H1 (cell line): ENCODE measurements around the gene KLHL29. TPM values are rescaled to one million over a fixed set of nuclear protein-coding genes. Genes with fewer than 3 reads are reported as not detected.

ENCODE experiments used
- CTCF ChIA-PET: fragments of 300-600 bp; sonication (Branson Sonifier 250); formaldehyde crosslinking; loops from one replicate; lab custom pipeline; 2021; ENCODE audit not compliant: partially characterized antibody; lab: Charles Lee
- POLR2A ChIA-PET: fragments of 300-600 bp; sonication (Branson Sonifier 250); formaldehyde crosslinking; loops from one replicate; lab custom pipeline; 2021; ENCODE audit warnings: inconsistent platforms; ENCODE audit not compliant: partially characterized antibody; lab: Charles Lee
- DNase-seq, 2 experiments: peaks; one replicate each; pipeline versions ENCODE4 v3.0.0 to v3.0.0-alpha.2; 2010 to 2022; ENCODE audit warnings: low spot score in 2 of 2, low read depth in 1 of 2, mixed read lengths in 1 of 2
- FAIRE-seq: peaks from 2 replicates; lab custom pipeline; 2011; peaks lifted over from hg19 to GRCh38; lab: Jason Lieb, UNC
- H2AFZ ChIP-seq: 2 replicates; pipeline ENCODE4 v1.8.1; 2012; ENCODE audit warnings: low read length, inconsistent platforms
- H2AK5ac ChIP-seq: 2 replicates; pipeline ENCODE4 v1.6.1; 2013; ENCODE audit warnings: low read depth, low read length
- H2BK120ac ChIP-seq: replicated peaks from 2 replicates; pipeline ENCODE3; 2013; ENCODE audit warnings: low read depth, low read length, inconsistent platforms
- H2BK12ac ChIP-seq: 2 replicates; pipeline ENCODE4 v1.6.1; 2013; ENCODE audit warnings: low read depth, low read length
- H2BK15ac ChIP-seq: 2 replicates; pipeline ENCODE4 v1.6.1; 2013; ENCODE audit warnings: low read length
- H2BK20ac ChIP-seq: 2 replicates; pipeline ENCODE4 v1.6.1; 2013; ENCODE audit warnings: low read length
- H2BK5ac ChIP-seq: 2 replicates; pipeline ENCODE4 v1.6.1; 2013; ENCODE audit warnings: low read depth, low read length
- H3K14ac ChIP-seq: 2 replicates; pipeline ENCODE4 v1.6.1; 2013; ENCODE audit warnings: inconsistent platforms; ENCODE audit not compliant: insufficient read length
- H3K18ac ChIP-seq: 2 replicates; pipeline ENCODE4 v1.6.1; 2013; ENCODE audit warnings: low read length; ENCODE audit errors: extremely low read depth
- H3K23ac ChIP-seq: 2 replicates; pipeline ENCODE4 v1.6.1; 2013; ENCODE audit warnings: inconsistent platforms; ENCODE audit not compliant: insufficient read length
- H3K23me2 ChIP-seq: 2 replicates; pipeline ENCODE4 v1.6.1; 2013; ENCODE audit warnings: low read depth, low read length
- H3K27ac ChIP-seq: 2 replicates; pipeline ENCODE4 v1.6.1; 2011; ENCODE audit warnings: low read depth, low read length, inconsistent platforms
- H3K27me3 ChIP-seq, 4 experiments: replicated peaks in 1 of 4; 1 replicate in 1 of 4; 2 replicates in 3 of 4; pipeline versions ENCODE4 v1.6.1 to v1.8.1; 2011 to 2013; ENCODE audit warnings: low read length in 3 of 4, mild to moderate bottlenecking in 3 of 4, inconsistent platforms in 2 of 4, mixed read lengths in 2 of 4, moderate library complexity in 1 of 4; ENCODE audit not compliant: control insufficient read depth in 3 of 4, insufficient read depth in 3 of 4; ENCODE audit errors: extremely low read depth in 1 of 4
- H3K36me3 ChIP-seq, 4 experiments: 2 replicates each; pipeline versions ENCODE4 v1.6.1 to v1.8.1; 2011 to 2013; ENCODE audit warnings: mild to moderate bottlenecking in 4 of 4, low read length in 3 of 4, moderate library complexity in 2 of 4, control low read depth in 1 of 4, inconsistent platforms in 1 of 4; ENCODE audit not compliant: insufficient read depth in 4 of 4, control insufficient read depth in 2 of 4
- H3K4ac ChIP-seq: replicated peaks from 2 replicates; pipeline ENCODE3; 2013; ENCODE audit warnings: low read length, low read depth, mixed read lengths, inconsistent platforms; ENCODE audit not compliant: insufficient read length
- H3K4me1 ChIP-seq, 4 experiments: replicated peaks in 1 of 4; 1 replicate in 1 of 4; 2 replicates in 3 of 4; pipeline versions ENCODE4 v1.6.1 to v1.8.1; 2011 to 2013; ENCODE audit warnings: low read length in 3 of 4, inconsistent platforms in 2 of 4, mixed read lengths in 1 of 4; ENCODE audit not compliant: insufficient read depth in 4 of 4, control insufficient read depth in 3 of 4
- H3K4me2 ChIP-seq, 2 experiments: 2 replicates each; pipeline versions ENCODE4 v1.6.1 to v1.8.1; 2011 to 2013; ENCODE audit warnings: low read depth in 2 of 2, low read length in 2 of 2, control low read depth in 1 of 2, inconsistent platforms in 1 of 2, mild to moderate bottlenecking in 1 of 2; ENCODE audit not compliant: insufficient read depth in 1 of 2
- H3K4me3 ChIP-seq, 4 experiments: fragments of 200-600, 300-600 bp in 1 of 4; sonication (generic), shearing (Covaris generic), sonication (Bioruptor Twin) in 1 of 4; 2 replicates each; pipeline versions ENCODE4 v1.5.1 to v1.8.1; 2011 to 2016; ENCODE audit warnings: low read length in 4 of 4, low read depth in 3 of 4, control low read depth in 2 of 4, inconsistent platforms in 2 of 4, mild to moderate bottlenecking in 2 of 4, mixed read lengths in 1 of 4, moderate library complexity in 1 of 4; ENCODE audit not compliant: insufficient read depth in 2 of 4; ENCODE audit errors: extremely low read depth in 1 of 4
- H3K56ac ChIP-seq: replicated peaks from 2 replicates; pipeline ENCODE3; 2013; ENCODE audit warnings: low read depth, mild to moderate bottlenecking, mixed read lengths, low read length, inconsistent platforms; ENCODE audit not compliant: insufficient read length
- H3K79me1 ChIP-seq: 2 replicates; pipeline ENCODE4 v1.6.1; 2013; ENCODE audit warnings: low read depth, low read length, control low read depth
- H3K79me2 ChIP-seq, 2 experiments: 2 replicates each; pipeline versions ENCODE4 v1.6.1 to v1.8.1; 2012 to 2013; ENCODE audit warnings: low read length in 2 of 2, mild to moderate bottlenecking in 2 of 2, inconsistent platforms in 1 of 2; ENCODE audit not compliant: insufficient read depth in 2 of 2, control insufficient read depth in 1 of 2
- H3K9ac ChIP-seq, 4 experiments: replicated peaks in 1 of 4; 1 replicate in 1 of 4; 2 replicates in 3 of 4; pipeline versions ENCODE4 v1.6.1 to v1.8.1; 2011 to 2013; ENCODE audit warnings: low read depth in 3 of 4, low read length in 3 of 4, control low read depth in 2 of 4, mild to moderate bottlenecking in 2 of 4, moderate library complexity in 2 of 4, inconsistent platforms in 1 of 4; ENCODE audit errors: extremely low read depth in 1 of 4
- H3K9me3 ChIP-seq, 2 experiments: 2 replicates each; pipeline versions ENCODE4 v1.6.1 to v1.8.1; 2012 to 2013; ENCODE audit warnings: mild to moderate bottlenecking in 2 of 2, moderate library complexity in 2 of 2, control low read depth in 1 of 2, inconsistent platforms in 1 of 2, low read depth in 1 of 2, low read length in 1 of 2, mixed read lengths in 1 of 2; ENCODE audit not compliant: insufficient read depth in 2 of 2
- H4K20me1 ChIP-seq, 2 experiments: replicated peaks in 1 of 2; 2 replicates each; pipeline versions ENCODE3 to v1.8.1; 2011 to 2013; ENCODE audit warnings: inconsistent platforms in 2 of 2, low read length in 2 of 2, mild to moderate bottlenecking in 1 of 2; ENCODE audit not compliant: insufficient read depth in 2 of 2, control insufficient read depth in 1 of 2
- H4K5ac ChIP-seq: 2 replicates; pipeline ENCODE4 v1.6.1; 2013; ENCODE audit warnings: low read length, low read depth, mixed read lengths, inconsistent platforms; ENCODE audit not compliant: insufficient read length
- H4K8ac ChIP-seq: 2 replicates; pipeline ENCODE4 v1.8.0; 2013; ENCODE audit warnings: mild to moderate bottlenecking, moderate library complexity, low read length, inconsistent platforms; ENCODE audit not compliant: insufficient read depth; ENCODE audit errors: extremely low read depth
- H4K91ac ChIP-seq: replicated peaks from 2 replicates; pipeline ENCODE3; 2013; ENCODE audit warnings: low read length, mixed read lengths, inconsistent platforms; ENCODE audit not compliant: insufficient read length
- CHD2 ChIP-seq: IDR thresholded peaks from 2 replicates; pipeline ENCODE4 v1.6.1; 2012; ENCODE audit warnings: low read length, improper control_type of control experiment
- FOSL1 ChIP-seq: IDR thresholded peaks from 2 replicates; pipeline ENCODE4 v1.6.1; 2011; ENCODE audit warnings: mild to moderate bottlenecking, low read depth, low read length, moderate library complexity; ENCODE audit not compliant: insufficient read depth
- GTF2F1 ChIP-seq: IDR thresholded peaks from 2 replicates; pipeline ENCODE4 v1.6.1; 2012; ENCODE audit warnings: low read depth, low read length, improper control_type of control experiment, borderline replicate concordance
- HDAC2 ChIP-seq, 2 experiments: fragments of 300-600 bp in 1 of 2; sonication (generic) in 1 of 2; IDR thresholded peaks; 2 replicates each; pipeline ENCODE4 v1.6.1; 2011 to 2012; ENCODE audit warnings: low read depth in 2 of 2, low read length in 2 of 2, mild to moderate bottlenecking in 2 of 2, moderate library complexity in 2 of 2, borderline replicate concordance in 1 of 2, inconsistent platforms in 1 of 2
- HDAC6 ChIP-seq: IDR thresholded peaks from one replicate; pipeline ENCODE4 v1.7.1; 2012; ENCODE audit warnings: low read depth, mild to moderate bottlenecking, inconsistent platforms, low read length, moderate library complexity
- KDM4A ChIP-seq: IDR thresholded peaks from one replicate; pipeline ENCODE4 v1.7.1; 2012; ENCODE audit warnings: low read depth, mild to moderate bottlenecking, moderate library complexity, low read length, inconsistent platforms; ENCODE audit not compliant: severe bottlenecking
- MAFK ChIP-seq: IDR thresholded peaks from 2 replicates; pipeline ENCODE4 v1.6.1; 2012; ENCODE audit warnings: low read depth, mild to moderate bottlenecking, improper control_type of control experiment, low read length
- SAP30 ChIP-seq: fragments of 300-600 bp; sonication (generic); IDR thresholded peaks from 2 replicates; pipeline ENCODE4 v1.7.1; 2012; ENCODE audit warnings: low read length, moderate library complexity, mild to moderate bottlenecking, inconsistent platforms; ENCODE audit not compliant: insufficient read depth, insufficient replicate concordance
- SRF ChIP-seq: IDR thresholded peaks from 2 replicates; pipeline ENCODE4 v1.6.1; 2011; ENCODE audit warnings: mild to moderate bottlenecking, low read depth, low read length, moderate library complexity
- WGBS, 2 experiments: shearing (Covaris generic) in 1 of 2; methylation state at CpG; one replicate each; pipeline versions ENCODE4 v1.1.6 to v1.1.7; 2013 to 2015; ENCODE audit warnings: low lambda C conversion rate in 2 of 2, mixed read lengths in 2 of 2, inconsistent platforms in 1 of 2, low coverage in 1 of 2, missing lambda C conversion rate in 1 of 2; ENCODE audit not compliant: insufficient replicate concordance in 2 of 2, insufficient coverage in 1 of 2, insufficient read length in 1 of 2; ENCODE audit errors: extremely low coverage in 1 of 2, missing lambda C conversion rate in 1 of 2; 5-methylcytosine and 5-hydroxymethylcytosine counted together
- polyA plus RNA-seq, 7 experiments: library from polyadenylated mRNA; depleted of rRNA in 3 of 7; stranded (reverse) in 5 of 7; unstranded in 2 of 7; fragments of >200 nt in 5 of 7; fragments of 200-250 nt in 2 of 7; gene quantifications; 1 replicate in 5 of 7; 2 replicates in 1 of 7; 4 replicates in 1 of 7; pipeline versions ENCODE4 v1.2.1 to v1.2.3, GENCODE V29; 2011 to 2013; ENCODE audit warnings: missing spikeins in 2 of 7, mixed read lengths in 2 of 7
- total RNA-seq: library from RNA; stranded (reverse); fragmentation: NEBNext Ultra II Directional; extraction: Animal tissue kit (Norgen Biotek cat#: 25700); gene quantifications from 2 replicates; pipeline ENCODE4 v1.2.1, GENCODE V29; 2021
- TF ChIP-seq, protein P1 (sequence below): IDR thresholded peaks from 2 replicates; pipeline ENCODE4 v1.6.1; 2012; ENCODE audit warnings: inconsistent platforms

The KLHL29 gene
- total and polyA plus RNA-seq, 2 of the 8 experiments (the other 6 are each of a cell fraction or from before 2014, with no cell fraction given) = 1.1 to 4.7 TPM

DNA sequence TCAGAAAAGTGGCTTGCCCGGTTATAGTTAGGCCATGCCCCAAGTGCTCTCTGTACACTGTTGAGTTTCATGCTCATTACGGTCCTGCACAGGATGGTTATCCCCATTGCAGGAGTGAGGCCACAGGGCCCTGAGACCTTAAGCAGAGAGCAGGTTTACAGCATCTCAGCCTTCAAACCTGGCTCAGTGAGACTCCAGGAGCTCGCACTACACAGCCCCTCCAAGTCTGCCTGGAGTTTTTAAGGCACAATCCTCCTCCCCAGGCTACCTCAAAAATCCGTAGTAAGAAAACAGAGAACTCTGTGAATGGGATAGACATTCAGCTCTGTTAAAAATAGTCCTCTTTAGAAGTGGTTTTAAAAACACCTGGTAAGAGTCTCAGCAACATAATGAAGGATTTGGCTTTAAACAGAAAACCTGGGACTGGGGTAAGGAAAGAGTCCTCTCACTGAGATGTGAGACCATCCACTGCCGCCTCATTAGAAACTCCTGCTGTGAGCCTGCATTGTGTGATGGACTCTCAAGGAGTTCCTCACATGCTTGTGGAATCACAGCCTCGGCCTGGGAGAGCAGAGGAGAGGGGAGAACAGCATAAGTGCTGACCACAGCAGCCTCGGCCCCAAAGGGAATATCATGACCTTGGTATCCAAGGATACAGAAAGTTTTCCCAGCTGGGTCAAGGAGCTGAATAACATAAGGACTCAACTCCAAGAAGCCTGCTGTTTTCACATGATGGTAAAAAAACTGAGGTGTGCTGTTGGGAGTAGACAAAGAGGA, 327.2 kb downstream of the KLHL29 start:
- Histone ChIP-seq H4K8ac (no peak overlapping the region), H2BK12ac (0 out of 2 replicates have a peak overlapping the region, but pooled peaks have one; percentile 62), H2AK5ac (no peak overlapping the region), H4K91ac (no peak overlapping the region), H3K4me2 (peak overlapping the region; percentile 14 to 26; a peak in 2 of 4 replicates), H2BK120ac (no peak overlapping the region), H2BK5ac (peak overlapping the region; percentile 76), H4K20me1 (no peaks in the 10 kb centered on the region), H3K4me3 (no peak overlapping the region), H2AFZ (no peak overlapping the region), H2BK15ac (no peak overlapping the region; the same call in 1 of the 2 replicates), H3K18ac (0 out of 2 replicates have a peak overlapping the region, but pooled peaks have one; percentile 48), H3K36me3 (no peaks in the 10 kb centered on the region), H3K14ac (no peak overlapping the region), H4K5ac (no peak overlapping the region), H3K4ac (no peak overlapping the region), H3K23me2 (no peaks in the 10 kb centered on the region), H3K9ac (no peak overlapping the region; a peak in 2 of 7 replicates), H3K79me1 (no peaks in the 10 kb centered on the region), H3K79me2 (no peaks in the 10 kb centered on the region), H3K27me3 (no peaks in the 10 kb centered on the region), H3K23ac (no peak overlapping the region), H2BK20ac (no peak overlapping the region), H3K4me1 (peaks cover 5 to 11% (median 9%) of the 10 kb centered on the region in 4 experiments), H3K9me3 (no peaks in the 10 kb centered on the region), H3K27ac (no peak overlapping the region), H3K56ac (no peak overlapping the region)
- 57% methylated on average over 7 of the region's 7 CpGs; no CpG with 5 or more reads in 1 of the 2 experiments for WGBS, 2 experiments
- FAIRE-seq (peak; percentile 84), DNase-seq (peak in 1 of 2 experiments; percentile 54)
- CTCF ChIA-PET = interaction anchor here (0.5 kb wide), 1 partner anchor 207 kb away, joined by 4 read pairs; no protein-coding TSS in a partner anchor
- POLR2A ChIA-PET = no interaction called here
- TF ChIP-seq HDAC2 (IDR thresholded peaks at IDR 0.05; ENCODE audit: borderline replicate concordance in 1 of 2, low read depth in 2 of 2, low read length in 2 of 2) = 0 out of 4 replicates have a peak, but pooled peaks of 1 of the 2 experiments have one; percentile 67
- peak; percentile 10; the same call in 1 of the 2 replicates for TF ChIP-seq MAFK
- TF ChIP-seq HDAC6 = no peak
- no peak for TF ChIP-seq FOSL1
- TF ChIP-seq SRF = no peak
- no peak for TF ChIP-seq KDM4A
- no peak for TF ChIP-seq SAP30
- TF ChIP-seq, protein P1, sequence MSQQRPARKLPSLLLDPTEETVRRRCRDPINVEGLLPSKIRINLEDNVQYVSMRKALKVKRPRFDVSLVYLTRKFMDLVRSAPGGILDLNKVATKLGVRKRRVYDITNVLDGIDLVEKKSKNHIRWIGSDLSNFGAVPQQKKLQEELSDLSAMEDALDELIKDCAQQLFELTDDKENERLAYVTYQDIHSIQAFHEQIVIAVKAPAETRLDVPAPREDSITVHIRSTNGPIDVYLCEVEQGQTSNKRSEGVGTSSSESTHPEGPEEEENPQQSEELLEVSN = peak; percentile 45; the same call in 1 of the 2 replicates
- TF ChIP-seq CHD2 = no peak
- TF ChIP-seq GTF2F1 = no peak
